Activated naive CD4-positive, alpha-beta T cell treated with anti-CD3 and anti-CD28 coated beads, Interleukin-2, amount 50 U/mL, for 16 hours (primary cell): Measurements from ENCODE around the gene CRB1.

Experiments
- DNase-seq: peaks from one replicate; pipeline ENCODE4 v3.0.0-alpha.2; 2020

Gene CRB1

GRCh38 chr1:197268012-197268411 lies at the start of gene CRB1:
TSS of gene CRB1 (plus strand) at chr1:197268252. CDS start at chr1:197268413, 161 bp downstream.
- DNase-seq = no peak

GRCh38 chr1:197218857-197219256 lies 49.2 kb upstream of the CRB1 start:
- no peak for DNase-seq

GRCh38 chr1:197222025-197222685 lies 45.9 kb upstream of the CRB1 start:
- DNase-seq = no peak

GRCh38 chr1:197222780-197223179 lies 45.3 kb upstream of the CRB1 start:
- DNase-seq = no peak

- no peak for DNase-seq
These were observed 43.9 kb upstream of the CRB1 start for GRCh38 chr1:197224160-197224559.

- no peak for DNase-seq
These were observed 42.4 kb upstream of the CRB1 start for GRCh38 chr1:197225611-197226010.

- DNase-seq = no peak
These were observed 33.5 kb upstream of the CRB1 start for GRCh38 chr1:197234581-197234980.

- no peak for DNase-seq
These were observed 32.7 kb upstream of the CRB1 start for GRCh38 chr1:197235355-197235754.

GRCh38 chr1:197247465-197247864 lies 20.6 kb upstream of the CRB1 start:
- DNase-seq = no peak

- no peak for DNase-seq
These were observed 18.7 kb upstream of the CRB1 start for GRCh38 chr1:197249324-197249723.

GRCh38 chr1:197250616-197251015 lies 17.4 kb upstream of the CRB1 start:
- no peak for DNase-seq

- DNase-seq = no peak
These were observed 15.1 kb upstream of the CRB1 start for GRCh38 chr1:197252973-197253372.

- no peak for DNase-seq
These were observed 13.2 kb upstream of the CRB1 start for GRCh38 chr1:197254866-197255265.

- DNase-seq = no peak
These were observed 3.0 kb upstream of the CRB1 start for GRCh38 chr1:197264936-197265567.

- DNase-seq = no peak
These were observed 1.0 kb downstream of the CRB1 start for GRCh38 chr1:197269053-197269452.

GRCh38 chr1:197272791-197273190 lies 4.7 kb downstream of the CRB1 start:
- DNase-seq = no peak

- no peak for DNase-seq
These were observed 9.1 kb downstream of the CRB1 start for GRCh38 chr1:197277166-197277565.

GRCh38 chr1:197284325-197284724 lies 16.3 kb downstream of the CRB1 start:
- no peak for DNase-seq

- DNase-seq = no peak
These were observed 16.9 kb downstream of the CRB1 start for GRCh38 chr1:197284966-197285365.

- no peak for DNase-seq
These were observed 17.6 kb downstream of the CRB1 start for GRCh38 chr1:197285526-197286205.

GRCh38 chr1:197286634-197287033 lies 18.6 kb downstream of the CRB1 start:
- no peak for DNase-seq

- no peak for DNase-seq
These were observed 19.8 kb downstream of the CRB1 start for GRCh38 chr1:197287863-197288262.

- DNase-seq = no peak
These were observed 34.7 kb downstream of the CRB1 start for GRCh38 chr1:197302775-197303174.

- DNase-seq = no peak
These were observed 35.4 kb downstream of the CRB1 start for GRCh38 chr1:197303463-197303862.
